Liver (tissue), 3 donors: Measurements from ENCODE around the gene RAI1.

Source experiments
- FOXA2 ChIP-seq: IDR thresholded peaks from 2 replicates; pipeline ENCODE4 v1.6.1; 2016; ENCODE audit warnings: antibody characterized with exemption
- GABPA ChIP-seq, 2 donors: IDR thresholded peaks in 1 of 2; conservative IDR thresholded peaks in 1 of 2; 2 replicates each; pipeline ENCODE4 v1.6.1; 2016; ENCODE audit warnings: antibody characterized with exemption in 2 of 2, mild to moderate bottlenecking in 1 of 2, moderate library complexity in 1 of 2
- HNF4G ChIP-seq: IDR thresholded peaks from 2 replicates; pipeline ENCODE4 v1.6.1; 2016; ENCODE audit warnings: antibody characterized with exemption
- JUND ChIP-seq, 2 donors: IDR thresholded peaks; 2 replicates each; pipeline ENCODE4 v1.6.1; 2016; ENCODE audit warnings: antibody characterized with exemption in 2 of 2
- RXRA ChIP-seq, 2 donors: IDR thresholded peaks; 2 replicates each; pipeline ENCODE4 v1.6.1; 2017 to 2018; ENCODE audit warnings: antibody characterized with exemption in 2 of 2, mild to moderate bottlenecking in 1 of 2
- TAF1 ChIP-seq: conservative IDR thresholded peaks from 2 replicates; pipeline ENCODE4 v1.6.1; 2016; ENCODE audit warnings: antibody characterized with exemption, mild to moderate bottlenecking
- TF ChIP-seq, protein P1 (sequence below): IDR thresholded peaks from 2 replicates; pipeline ENCODE4 v1.6.1; 2016; ENCODE audit warnings: antibody characterized with exemption
- TF ChIP-seq, protein P2 (sequence below): fragments of 150-350 bp; IDR thresholded peaks from 2 replicates; pipeline ENCODE4 v1.5.1; 2017; ENCODE audit warnings: improper control_type of control experiment, low read depth, low read length; ENCODE audit not compliant: missing input control
- donor health status: healthy.
- donor health status: healthy.

GRCh38 chr17:17703140-17703919 is 22.1 kb downstream of the RAI1 start:
- TF ChIP-seq, protein P1, sequence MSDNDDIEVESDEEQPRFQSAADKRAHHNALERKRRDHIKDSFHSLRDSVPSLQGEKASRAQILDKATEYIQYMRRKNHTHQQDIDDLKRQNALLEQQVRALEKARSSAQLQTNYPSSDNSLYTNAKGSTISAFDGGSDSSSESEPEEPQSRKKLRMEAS = no peak
- TF ChIP-seq FOXA2 = no peak
- no peak for TF ChIP-seq RXRA (IDR thresholded peaks at IDR 0.05)
- TF ChIP-seq, protein P2, sequence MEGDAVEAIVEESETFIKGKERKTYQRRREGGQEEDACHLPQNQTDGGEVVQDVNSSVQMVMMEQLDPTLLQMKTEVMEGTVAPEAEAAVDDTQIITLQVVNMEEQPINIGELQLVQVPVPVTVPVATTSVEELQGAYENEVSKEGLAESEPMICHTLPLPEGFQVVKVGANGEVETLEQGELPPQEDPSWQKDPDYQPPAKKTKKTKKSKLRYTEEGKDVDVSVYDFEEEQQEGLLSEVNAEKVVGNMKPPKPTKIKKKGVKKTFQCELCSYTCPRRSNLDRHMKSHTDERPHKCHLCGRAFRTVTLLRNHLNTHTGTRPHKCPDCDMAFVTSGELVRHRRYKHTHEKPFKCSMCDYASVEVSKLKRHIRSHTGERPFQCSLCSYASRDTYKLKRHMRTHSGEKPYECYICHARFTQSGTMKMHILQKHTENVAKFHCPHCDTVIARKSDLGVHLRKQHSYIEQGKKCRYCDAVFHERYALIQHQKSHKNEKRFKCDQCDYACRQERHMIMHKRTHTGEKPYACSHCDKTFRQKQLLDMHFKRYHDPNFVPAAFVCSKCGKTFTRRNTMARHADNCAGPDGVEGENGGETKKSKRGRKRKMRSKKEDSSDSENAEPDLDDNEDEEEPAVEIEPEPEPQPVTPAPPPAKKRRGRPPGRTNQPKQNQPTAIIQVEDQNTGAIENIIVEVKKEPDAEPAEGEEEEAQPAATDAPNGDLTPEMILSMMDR = no peak
- TF ChIP-seq TAF1 = no peak
- no peak for TF ChIP-seq GABPA (IDR thresholded peaks at IDR 0.05 in 1 of 2, conservative IDR thresholded peaks at IDR 0.05 in 1 of 2)
- no peak for TF ChIP-seq JUND (IDR thresholded peaks at IDR 0.05)
- no peak for TF ChIP-seq HNF4G
